Ureter (tissue), 1 donor: Measurements from ENCODE around the gene MAN2B1. TPM values are rescaled to one million over a fixed set of nuclear protein-coding genes. Genes with fewer than 3 reads are reported as not detected.

ENCODE experiments used
- DNase-seq: peaks from one replicate; pipeline ENCODE4 v3.0.0-alpha.2; 2020; ENCODE audit warnings: low spot score
- total RNA-seq: library from RNA; stranded (reverse); gene quantifications from one replicate; pipeline ENCODE4 v1.2.4, GENCODE V29; 2023
- donor health status: DM: yes; HTN: yes; CAD: no.

MAN2B1 gene
- total RNA-seq, 1 donor from 2014 or later, result 85.1 TPM

- DNase-seq, result no peak
Observed at GRCh38 chr19:12617646-12618045, 48.9 kb downstream of the MAN2B1 start.

DNA sequence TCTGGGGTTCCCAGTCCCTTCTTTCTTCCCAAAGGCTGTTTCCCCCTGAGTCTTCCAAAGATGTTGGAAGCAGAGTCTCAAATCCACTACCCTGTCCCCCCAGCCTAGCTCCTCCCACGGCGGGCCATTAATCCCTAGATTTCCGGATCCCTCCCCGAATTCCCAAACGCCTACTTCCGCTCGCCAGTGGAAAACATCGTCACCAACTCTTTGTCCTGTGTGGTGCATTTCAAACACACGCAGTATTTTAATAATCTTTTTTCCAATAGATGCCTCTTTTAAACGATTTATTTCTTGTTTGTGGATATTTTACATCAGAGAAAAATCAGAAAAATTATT lies 55.2 kb downstream of the MAN2B1 start:
- DNase-seq, result peak; percentile 81

GRCh38 chr19:12610540-12611360 lies 55.8 kb downstream of the MAN2B1 start, which contains the start of the genes ZNF490 and ZNF791:
TSS of gene ZNF490 (minus strand) at chr19:12610813. CDS start at chr19:12610680, 133 bp downstream.
TSS of gene ZNF791 (plus strand) at chr19:12610920. CDS start at chr19:12611080, 160 bp downstream.
- DNase-seq, result peak; percentile 100

- no peak for DNase-seq
Observed at GRCh38 chr19:12607631-12608030, 58.9 kb downstream of the MAN2B1 start.

DNA sequence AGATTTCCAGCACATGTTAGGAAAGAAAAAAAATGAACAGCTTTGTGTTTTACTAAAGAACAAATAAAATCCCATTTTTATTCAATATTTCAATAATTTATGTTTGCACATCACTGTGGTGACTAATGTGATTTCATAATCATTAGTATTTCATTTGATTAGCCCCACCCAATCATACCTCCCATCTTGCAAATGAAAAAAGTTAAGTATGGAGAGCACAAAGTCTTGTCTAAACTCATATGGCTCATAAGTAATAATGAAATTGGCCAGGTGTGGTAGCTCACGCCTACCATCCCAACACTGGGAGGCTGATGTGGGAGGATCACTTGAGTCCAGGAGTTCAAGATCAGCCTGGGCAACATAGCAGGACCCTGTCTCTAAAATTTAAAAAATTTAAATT lies 59.7 kb downstream of the MAN2B1 start:
- DNase-seq, result no peak

GRCh38 chr19:12603714-12604113 lies 62.8 kb downstream of the MAN2B1 start:
- no peak for DNase-seq

- DNase-seq, result no peak
Observed at GRCh38 chr19:12597594-12597993, 68.9 kb downstream of the MAN2B1 start.

GRCh38 chr19:12596927-12597548 lies 69.5 kb downstream of the MAN2B1 start:
- no peak for DNase-seq

Other genes starting within 250 kb of the MAN2B1 start
- 10.9 TPM for gene ZNF443, start 225.7 kb downstream of the MAN2B1 start, total RNA-seq
- 3.9 TPM for gene ZNF709, start 181.9 kb downstream of the MAN2B1 start, total RNA-seq
- 31.1 TPM for gene ZNF564, start 115.3 kb downstream of the MAN2B1 start, total RNA-seq
- gene ZNF490, start 55.9 kb downstream of the MAN2B1 start, total RNA-seq, result 12.1 TPM
- 40.9 TPM for gene ZNF791, start 55.8 kb downstream of the MAN2B1 start, total RNA-seq
- 11.0 TPM for gene WDR83, start 65 bp upstream of the MAN2B1 start, total RNA-seq
- gene DHPS, start 15.1 kb upstream of the MAN2B1 start, total RNA-seq, result 79.7 TPM
- gene GNG14, start 21.3 kb upstream of the MAN2B1 start, total RNA-seq, result not detected
- gene FBXW9, start 29.9 kb upstream of the MAN2B1 start, total RNA-seq, result 8.7 TPM
- 111 TPM for gene TNPO2, start 57.2 kb upstream of the MAN2B1 start, total RNA-seq
- 132 TPM for gene TRIR, start 67.9 kb upstream of the MAN2B1 start, total RNA-seq
- gene GET3, start 70.8 kb upstream of the MAN2B1 start, total RNA-seq, result 55.6 TPM
- gene BEST2, start 85.0 kb upstream of the MAN2B1 start, total RNA-seq, result not detected
- 79.0 TPM for gene HOOK2, start 108.8 kb upstream of the MAN2B1 start, total RNA-seq
- 191 TPM for gene JUNB, start 124.7 kb upstream of the MAN2B1 start, total RNA-seq
- 196 TPM for gene PRDX2, start 135.1 kb upstream of the MAN2B1 start, total RNA-seq
- 4.4 TPM for gene THSD8, start 135.3 kb upstream of the MAN2B1 start, total RNA-seq
- gene RNASEH2A, start 139.8 kb upstream of the MAN2B1 start, total RNA-seq, result 8.8 TPM
- not detected for gene RTBDN, start 167.8 kb upstream of the MAN2B1 start, total RNA-seq
- 0.36 TPM for gene MAST1, start 171.8 kb upstream of the MAN2B1 start, total RNA-seq
- gene DNASE2, start 214.7 kb upstream of the MAN2B1 start, total RNA-seq, result 42.2 TPM
- gene KLF1, start 220.5 kb upstream of the MAN2B1 start, total RNA-seq, result not detected
- gene GCDH, start 224.4 kb upstream of the MAN2B1 start, total RNA-seq, result 35.6 TPM